GM19372 (cell line): ENCODE measurements around the gene PADI1.

Experiments
- ATAC-seq: cut with Tn5 transposase; IDR thresholded peaks from one replicate; pipeline ENCODE4 v1.9.1; 2021; ENCODE audit warnings: mild to moderate bottlenecking, low read depth, moderate library complexity; ENCODE audit not compliant: unreplicated experiment

Gene PADI1

DNA sequence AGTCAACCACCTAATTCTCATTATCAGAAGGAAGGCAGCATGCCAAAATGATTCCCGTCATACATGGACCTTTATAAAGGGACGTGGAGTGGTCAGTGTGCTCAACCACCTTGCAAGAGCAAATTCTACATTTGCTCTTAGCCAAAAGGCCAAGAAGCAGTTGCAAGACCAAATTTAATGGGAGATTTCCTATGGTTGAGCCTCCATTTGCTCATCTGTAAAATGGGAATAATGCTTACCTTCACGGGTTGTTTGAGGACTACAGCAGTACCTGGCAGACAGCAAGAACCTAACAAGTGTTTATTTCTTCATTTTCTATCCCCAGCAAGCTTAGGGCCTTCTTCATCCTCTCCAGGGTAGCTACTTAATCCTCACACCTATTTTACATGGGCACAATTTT, 85.6 kb downstream of the PADI1 start:
- no peak for ATAC-seq

DNA sequence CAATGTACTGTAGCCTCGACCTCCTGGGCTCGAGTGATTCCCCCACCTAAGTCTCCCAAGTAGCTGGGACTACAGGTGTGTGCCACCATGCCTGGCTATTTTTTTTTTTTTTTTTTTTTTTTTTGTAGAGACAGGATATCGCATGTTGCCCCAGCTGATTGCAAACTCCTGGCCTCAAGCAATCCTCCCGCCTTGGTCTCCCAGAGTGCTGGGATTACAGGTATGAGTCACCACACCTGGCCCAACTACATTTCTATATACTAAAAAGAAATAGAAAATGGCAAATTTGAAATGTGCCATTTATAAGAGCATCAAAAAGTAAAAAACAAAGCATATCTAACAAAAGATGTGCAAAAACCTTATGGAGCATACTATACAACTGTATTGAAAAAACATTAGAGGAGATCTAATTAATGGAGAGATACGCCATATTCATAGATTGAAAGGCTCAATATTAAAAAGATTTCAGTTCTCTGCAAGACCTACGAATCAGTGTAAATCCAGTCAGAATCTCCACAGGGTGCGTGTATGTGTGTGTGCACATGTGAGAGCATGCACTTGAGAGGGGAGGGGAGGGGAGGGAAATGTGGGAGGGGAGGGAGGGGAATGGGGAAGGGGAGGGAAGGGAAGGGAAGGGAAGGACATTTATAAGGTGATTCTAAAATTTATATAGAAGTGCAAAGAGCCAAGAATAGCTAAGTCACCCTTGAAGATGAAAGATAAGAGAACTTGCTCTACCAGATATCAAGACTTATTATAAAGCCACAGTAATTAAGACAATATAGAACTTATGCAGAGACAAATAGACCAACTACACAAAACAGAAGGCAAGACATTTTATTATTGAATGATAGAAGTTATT, 87.6 kb downstream of the PADI1 start:
- ATAC-seq = no peak

DNA sequence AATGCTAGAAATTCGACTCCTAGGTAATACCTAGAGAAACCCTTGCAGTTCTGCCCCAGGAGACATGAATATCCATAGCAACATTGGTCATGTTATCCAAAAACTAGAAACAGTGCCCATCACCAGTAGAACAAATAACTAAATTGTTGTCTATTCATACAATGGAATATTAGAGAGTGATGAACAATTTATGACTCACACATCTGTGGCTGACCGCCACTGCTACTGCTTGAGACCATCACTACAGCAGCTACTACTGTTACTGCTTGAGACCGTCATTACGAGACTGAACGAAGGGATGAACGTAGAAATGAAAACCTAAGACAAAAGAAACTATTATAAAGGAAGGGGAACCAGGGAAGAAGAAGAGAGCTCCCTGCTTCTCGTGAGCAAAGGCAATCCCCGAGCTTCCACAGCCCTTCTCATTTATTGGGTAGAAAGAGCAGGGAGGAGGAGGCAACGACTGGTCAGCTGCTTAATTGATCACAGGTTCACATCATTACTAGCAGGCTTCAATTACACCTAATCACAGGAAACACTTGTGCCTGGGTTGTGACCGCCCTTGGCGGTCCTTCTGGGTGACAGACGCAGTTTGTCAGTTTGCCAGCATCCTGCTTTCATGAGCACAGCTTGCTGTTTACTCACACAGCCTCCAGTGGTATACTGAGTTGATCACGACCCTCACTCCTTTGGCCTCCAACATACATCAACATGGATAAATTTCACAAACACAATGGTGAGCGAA, 88.9 kb downstream of the PADI1 start:
- ATAC-seq = no peak

DNA sequence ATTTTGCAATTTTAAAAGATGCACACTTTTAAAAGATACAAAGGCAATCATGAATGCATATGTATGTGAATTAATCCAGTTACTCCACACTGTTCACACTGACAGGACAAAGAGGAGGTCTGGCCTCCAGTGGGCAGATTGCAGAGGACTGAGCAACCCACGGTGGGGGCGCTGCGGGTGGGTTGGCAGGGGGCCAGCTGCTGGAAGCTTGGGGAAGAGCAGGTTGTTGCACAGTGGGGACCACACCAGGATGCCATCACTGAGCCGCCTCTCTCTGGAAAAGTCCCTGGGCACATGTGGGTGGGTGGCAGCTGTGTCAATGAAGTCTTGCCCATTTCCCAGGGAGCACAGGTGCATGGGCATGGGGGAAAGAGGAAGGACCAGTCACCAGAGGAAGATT, 90.4 kb downstream of the PADI1 start:
- no peak for ATAC-seq
